ENCODE measurements around the gene MAPK4. TPM values are rescaled to one million over a fixed set of nuclear protein-coding genes. Genes with fewer than 3 reads are reported as not detected.

MAPK4 gene
- total and polyA plus RNA-seq, 9 donors: 0.80 to 21.7 (median 3.4) TPM

GRCh38 chr18:50719471-50720324 is 159.8 kb downstream of the MAPK4 start:
- Histone ChIP-seq H3K4me1 (ENCODE audit: insufficient read depth) (no peaks in the 10 kb centered on the region), H3K27ac (no peak overlapping the region), H3K36me3 (no peaks in the 10 kb centered on the region), H3K4me3 (no peak overlapping the region), H3K27me3 (no peaks in the 10 kb centered on the region), H3K9me3 (peaks cover 0 to 3% of the 10 kb centered on the region in 2 donors)
- no peak for DNase-seq
- TF ChIP-seq POLR2A (IDR thresholded peaks at IDR 0.05): no peak
- TF ChIP-seq, protein P1, sequence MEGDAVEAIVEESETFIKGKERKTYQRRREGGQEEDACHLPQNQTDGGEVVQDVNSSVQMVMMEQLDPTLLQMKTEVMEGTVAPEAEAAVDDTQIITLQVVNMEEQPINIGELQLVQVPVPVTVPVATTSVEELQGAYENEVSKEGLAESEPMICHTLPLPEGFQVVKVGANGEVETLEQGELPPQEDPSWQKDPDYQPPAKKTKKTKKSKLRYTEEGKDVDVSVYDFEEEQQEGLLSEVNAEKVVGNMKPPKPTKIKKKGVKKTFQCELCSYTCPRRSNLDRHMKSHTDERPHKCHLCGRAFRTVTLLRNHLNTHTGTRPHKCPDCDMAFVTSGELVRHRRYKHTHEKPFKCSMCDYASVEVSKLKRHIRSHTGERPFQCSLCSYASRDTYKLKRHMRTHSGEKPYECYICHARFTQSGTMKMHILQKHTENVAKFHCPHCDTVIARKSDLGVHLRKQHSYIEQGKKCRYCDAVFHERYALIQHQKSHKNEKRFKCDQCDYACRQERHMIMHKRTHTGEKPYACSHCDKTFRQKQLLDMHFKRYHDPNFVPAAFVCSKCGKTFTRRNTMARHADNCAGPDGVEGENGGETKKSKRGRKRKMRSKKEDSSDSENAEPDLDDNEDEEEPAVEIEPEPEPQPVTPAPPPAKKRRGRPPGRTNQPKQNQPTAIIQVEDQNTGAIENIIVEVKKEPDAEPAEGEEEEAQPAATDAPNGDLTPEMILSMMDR (IDR thresholded peaks at IDR 0.05): no peak
- intact Hi-C loops (cut with DNase I): no loop called here
- 70 to 87% (median 77%) methylated on average over 11 of the region's 11 CpGs for WGBS, 3 donors

- Histone ChIP-seq H3K36me3 (no peaks in the 10 kb centered on the region), H3K4me3 (no peak overlapping the region), H3K9me3 (peaks cover 0 to 3% of the 10 kb centered on the region in 2 donors), H3K4me1 (ENCODE audit: insufficient read depth) (peaks cover 2% of the 10 kb centered on the region), H3K27me3 (no peaks in the 10 kb centered on the region), H3K27ac (no peak overlapping the region)
- WGBS, 3 donors: 82 to 90% (median 87%) methylated on average over 4 of the region's 4 CpGs
- intact Hi-C loops (cut with DNase I): no loop called here
- DNase-seq: no peak
- TF ChIP-seq, protein P1 (IDR thresholded peaks at IDR 0.05): no peak
- TF ChIP-seq POLR2A (IDR thresholded peaks at IDR 0.05) (no peak), EP300 (IDR thresholded peaks at IDR 0.05) (no peak)
These were observed 160.4 kb downstream of the MAPK4 start for GRCh38 chr18:50720325-50720674.

DNA sequence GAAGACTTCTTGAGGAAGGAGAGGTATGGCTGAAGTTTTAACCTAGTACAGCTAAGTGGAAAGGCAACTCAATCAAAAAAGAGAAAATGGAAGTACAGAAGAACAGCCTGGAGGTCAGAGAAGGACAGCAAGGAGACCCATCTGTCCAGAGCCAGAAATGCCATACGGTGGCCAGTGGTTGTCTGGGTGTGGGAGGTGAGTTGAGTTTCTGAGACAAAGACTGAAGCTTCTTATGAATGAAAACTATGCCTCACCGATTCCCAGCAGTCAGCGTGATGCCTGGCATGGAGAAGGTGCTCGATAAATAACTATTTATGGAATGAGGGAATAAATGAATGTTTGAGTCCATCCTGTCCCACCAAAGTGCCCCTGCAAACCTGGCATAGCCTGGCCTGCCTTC is 161.1 kb downstream of the MAPK4 start:
- 86 to 92% (median 91%) methylated on average over 4 of the region's 4 CpGs for WGBS, 3 donors

DNA sequence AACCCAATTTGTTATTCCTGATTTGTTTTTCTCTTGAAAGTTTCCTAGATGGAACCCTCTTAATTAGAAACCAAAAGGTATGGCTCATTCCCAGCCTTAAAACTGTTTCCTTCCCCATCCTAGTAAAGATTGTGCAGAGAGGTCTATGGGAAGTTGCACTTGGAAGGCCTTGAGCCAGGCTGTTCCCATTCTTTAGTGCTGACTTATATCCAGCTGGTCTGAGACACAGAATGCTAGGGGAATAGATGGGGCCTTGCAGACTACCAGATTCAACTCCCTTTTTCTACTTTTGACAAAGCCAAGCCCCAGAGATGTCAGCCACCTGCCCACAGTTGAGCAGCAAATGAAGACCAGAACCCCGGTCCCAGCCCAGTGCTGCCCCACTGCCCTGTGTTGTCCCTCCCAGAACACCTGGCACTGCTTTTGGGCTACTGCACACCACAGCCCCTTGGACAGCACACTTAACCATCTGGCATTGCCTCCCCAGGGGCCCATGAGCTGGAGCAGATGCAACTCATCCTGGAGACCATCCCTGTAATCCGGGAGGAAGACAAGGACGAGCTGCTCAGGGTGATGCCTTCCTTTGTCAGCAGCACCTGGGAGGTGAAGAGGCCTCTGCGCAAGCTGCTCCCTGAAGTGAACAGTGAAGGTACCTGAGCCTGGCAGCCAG is 161.7 kb downstream of the MAPK4 start:
- TF ChIP-seq EP300 (IDR thresholded peaks at IDR 0.05): no peak
- TF ChIP-seq, protein P1 (IDR thresholded peaks at IDR 0.05): no peak
- TF ChIP-seq POLR2A (IDR thresholded peaks at IDR 0.05): no peak

More for the DNA sequence above, 161.1 kb downstream of the MAPK4 start:
- H3K9me3 ChIP-seq: no peaks in the 10 kb centered on the region
- no peak overlapping the region for H3K4me3 ChIP-seq
- peaks cover 2% of the 10 kb centered on the region for H3K4me1 ChIP-seq (ENCODE audit: insufficient read depth)
- no peaks in the 10 kb centered on the region for H3K36me3 ChIP-seq
- no peaks in the 10 kb centered on the region for H3K27me3 ChIP-seq
- H3K27ac ChIP-seq: no peak overlapping the region
- DNase-seq: no peak
- intact Hi-C loops (cut with DNase I): no loop called here
- TF ChIP-seq, protein P1 (IDR thresholded peaks at IDR 0.05): no peak
- TF ChIP-seq POLR2A (IDR thresholded peaks at IDR 0.05) (no peak), EP300 (IDR thresholded peaks at IDR 0.05) (no peak)

More for the DNA sequence above, 161.7 kb downstream of the MAPK4 start:
- WGBS, 3 donors: 74 to 78% (median 77%) methylated on average over 3 to 4 of the region's 4 CpGs
- H3K4me1 ChIP-seq (ENCODE audit: insufficient read depth): peaks cover 2% of the 10 kb centered on the region
- DNase-seq: no peak
- H3K27me3 ChIP-seq: no peaks in the 10 kb centered on the region
- H3K36me3 ChIP-seq: no peaks in the 10 kb centered on the region
- intact Hi-C loops (cut with DNase I): no loop called here
- H3K27ac ChIP-seq: no peak overlapping the region
- no peaks in the 10 kb centered on the region for H3K9me3 ChIP-seq
- H3K4me3 ChIP-seq: no peak overlapping the region
